HepG2 (cell line): Measurements from ENCODE around the gene HIPK2. TPM values are rescaled to one million over a fixed set of nuclear protein-coding genes. Genes with fewer than 3 reads are reported as not detected.

Experiments used
- ARNT ChIP-seq: fragments of 450-650 bp; IDR thresholded peaks from 2 replicates; pipeline ENCODE4 v1.6.1; 2017
- ATM ChIP-seq: fragments of 450-650 bp; IDR thresholded peaks from 2 replicates; pipeline ENCODE4 v1.7.1; 2017; ENCODE audit warnings: mild to moderate bottlenecking, borderline replicate concordance
- DZIP1 ChIP-seq: sonication (generic); formaldehyde crosslinking; IDR thresholded peaks from 2 replicates; pipeline ENCODE4 v1.5.0; 2020; ENCODE audit warnings: mild to moderate bottlenecking, missing genetic modification reagents
- HIVEP1 ChIP-seq: sonication (generic); formaldehyde crosslinking; IDR thresholded peaks from 2 replicates; pipeline ENCODE4 v1.4.0; 2020; ENCODE audit warnings: mild to moderate bottlenecking, missing genetic modification reagents
- KAT7 ChIP-seq: IDR thresholded peaks from 2 replicates; pipeline ENCODE4 v1.6.1; 2018; ENCODE audit warnings: borderline replicate concordance, missing compliant biosample characterization
- MAF1 ChIP-seq: sonication (generic); formaldehyde crosslinking; IDR thresholded peaks from 2 replicates; pipeline ENCODE4 v1.5.0; 2020; ENCODE audit warnings: missing genetic modification reagents, borderline replicate concordance
- NFAT5 ChIP-seq: sonication (generic); formaldehyde crosslinking; IDR thresholded peaks from 2 replicates; pipeline ENCODE4 v1.4.0; 2020; ENCODE audit warnings: missing genetic modification reagents
- POLR2A ChIP-seq, 2 experiments: IDR thresholded peaks; 2 replicates each; pipeline ENCODE4 v1.6.1; 2011; ENCODE audit warnings: low read depth in 2 of 2, low read length in 2 of 2, mild to moderate bottlenecking in 1 of 2, moderate library complexity in 1 of 2; ENCODE audit not compliant: insufficient read depth in 1 of 2
- POLR2AphosphoS2 ChIP-seq: IDR thresholded peaks from 2 replicates; pipeline ENCODE4 v1.6.1; 2011; ENCODE audit warnings: low read depth, low read length, improper control_type of control experiment
- POLR2AphosphoS5 ChIP-seq: IDR thresholded peaks from 2 replicates; pipeline ENCODE4 v1.6.1; 2012; ENCODE audit warnings: low read depth, low read length
- RBM22 ChIP-seq: fragments of 200-400 bp; formaldehyde crosslinking; optimal IDR thresholded peaks from 2 replicates; pipeline ENCODE3; 2017; ENCODE audit warnings: mild to moderate bottlenecking, low read length, moderate library complexity
- TCF7 ChIP-seq: sonication (generic); IDR thresholded peaks from 2 replicates; pipeline ENCODE4 v1.6.1; 2016; ENCODE audit warnings: antibody characterized with exemption, low read depth
- THAP9 ChIP-seq: sonication (generic); formaldehyde crosslinking; IDR thresholded peaks from 2 replicates; pipeline ENCODE4; 2020; ENCODE audit warnings: missing genetic modification reagents, mild to moderate bottlenecking, borderline replicate concordance
- ZNF644 ChIP-seq: IDR thresholded peaks from 2 replicates; pipeline ENCODE4 v1.6.1; 2016; ENCODE audit warnings: low read depth
- polyA plus RNA-seq, 8 experiments: library from polyadenylated mRNA; depleted of rRNA in 3 of 8; stranded (reverse) in 7 of 8; unstranded in 1 of 8; fragments of >200 nt; fragmentation: Illumina TruSeq in 4 of 8; extraction: Trizol in 4 of 8; gene quantifications; 2 replicates each; pipeline versions ENCODE4 v1.2.1 to v1.2.3, GENCODE V29; 2011 to 2016; ENCODE audit warnings: low read depth in 4 of 8, missing spikeins in 1 of 8, mixed read lengths in 1 of 8; ENCODE audit not compliant: insufficient read depth in 1 of 8
- total RNA-seq, 5 experiments: library from RNA; depleted of rRNA; stranded (reverse); fragments of >200 nt; fragmentation: Illumina TruSeq; extraction: Trizol; gene quantifications; 2 replicates each; pipeline ENCODE4 v1.2.3, GENCODE V29; 2016; ENCODE audit warnings: low read depth in 1 of 5

Gene HIPK2
- total and polyA plus RNA-seq, 2 of the 13 experiments (the other 11 are each of a cell fraction or from before 2014, with no cell fraction given) = 14.4 to 20.2 TPM

GRCh38 chr7:139704308-139704879 lies 73.4 kb downstream of the HIPK2 start (continued):
- TF ChIP-seq NFAT5 (CRISPR knock-in tag) (no peak), DZIP1 (no peak), THAP9 (CRISPR knock-in tag) (no peak), KAT7 (CRISPR knock-in tag) (no peak), ATM (no peak), MAF1 (CRISPR knock-in tag) (no peak), ARNT (no peak), POLR2AphosphoS2 (no peak), RBM22 (peak; percentile 19), POLR2A (IDR thresholded peaks at IDR 0.05; ENCODE audit: insufficient read depth in 1 of 2, low read depth in 2 of 2, low read length in 2 of 2) (0 out of 4 replicates have a peak, but pooled peaks of 1 of the 2 experiments have one; percentile 16), TCF7 (no peak), ZNF644 (CRISPR knock-in tag) (no peak), POLR2AphosphoS5 (peak; percentile 23; the same call in 1 of the 2 replicates), HIVEP1 (CRISPR knock-in tag) (no peak)
